Erythroblast (primary cell): ENCODE data around the gene PSMD1.

Experiments used
- GATA1 ChIP-seq: IDR thresholded peaks from 2 replicates; pipeline ENCODE4 v1.6.1; 2011; ENCODE audit warnings: low read depth, mild to moderate bottlenecking, control low read depth, low read length, moderate library complexity
- POLR2A ChIP-seq: IDR thresholded peaks from 2 replicates; pipeline ENCODE4 v1.6.1; 2011; ENCODE audit warnings: mild to moderate bottlenecking, low read length

DNA sequence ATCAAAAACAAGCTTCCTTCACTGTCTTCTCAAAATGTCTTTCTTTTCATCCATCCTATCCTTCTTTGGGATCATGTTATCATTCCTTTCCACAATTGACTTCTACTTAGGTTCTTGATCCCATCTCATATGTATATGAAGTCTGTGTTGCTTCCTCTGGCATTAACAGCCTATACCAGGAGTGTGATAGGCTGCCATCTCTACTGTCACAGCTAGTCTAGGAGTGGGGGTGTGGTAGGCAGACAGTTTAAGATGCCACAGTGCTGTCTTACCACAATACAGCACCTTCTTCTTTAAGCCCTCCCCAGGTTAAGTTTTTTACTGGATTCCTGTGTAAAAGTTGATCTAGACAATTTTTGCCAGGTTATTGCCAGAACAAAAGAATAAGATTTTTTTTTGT lies 71.9 kb downstream of the PSMD1 start:
- TF ChIP-seq POLR2A: no peak
- TF ChIP-seq GATA1: no peak
